ENCODE measurements around the gene APLP1. TPM values are rescaled to one million over a fixed set of nuclear protein-coding genes. Genes with fewer than 3 reads are reported as not detected.

APLP1 gene
- total RNA-seq, 4 donors from 2014 or later, result 0.64 to 1.6 (median 0.96) TPM

GRCh38 chr19:35870798-35871197 is 2.4 kb downstream of the APLP1 start:
- no peak overlapping the region for H3K4me3 ChIP-seq
- peaks cover 42% of the 10 kb centered on the region for H3K27me3 ChIP-seq
- H3K4me1 ChIP-seq, result peaks cover 21% of the 10 kb centered on the region
- TF ChIP-seq POLR2A (IDR thresholded peaks at IDR 0.05) (no peak), CTCF (IDR thresholded peaks at IDR 0.05) (no peak), POLR2AphosphoS5 (IDR thresholded peaks at IDR 0.05) (no peak), EP300 (IDR thresholded peaks at IDR 0.05) (no peak)
- H3K27ac ChIP-seq, result no peak overlapping the region
- no peaks in the 10 kb centered on the region for H3K9me3 ChIP-seq
- DNase-seq (ENCODE audit: low spot score in 2 of 2), result no peak
- WGBS, result 55% methylated on average over 4 of the region's 12 CpGs
- no peaks in the 10 kb centered on the region for H3K36me3 ChIP-seq

GRCh38 chr19:35871611-35872010 is 3.2 kb downstream of the APLP1 start:
- peaks cover 21% of the 10 kb centered on the region for H3K4me1 ChIP-seq
- peaks cover 36% of the 10 kb centered on the region for H3K27me3 ChIP-seq
- H3K4me3 ChIP-seq, result no peak overlapping the region
- no peak for DNase-seq (ENCODE audit: low spot score in 2 of 2)
- no peaks in the 10 kb centered on the region for H3K9me3 ChIP-seq
- WGBS, result 82% methylated on average over 11 of the region's 12 CpGs
- H3K36me3 ChIP-seq, result no peaks in the 10 kb centered on the region
- H3K27ac ChIP-seq, result no peak overlapping the region
- TF ChIP-seq CTCF (IDR thresholded peaks at IDR 0.05), result no peak
- no peak for TF ChIP-seq EP300 (IDR thresholded peaks at IDR 0.05)
- TF ChIP-seq POLR2A (IDR thresholded peaks at IDR 0.05), result no peak
- TF ChIP-seq POLR2AphosphoS5 (IDR thresholded peaks at IDR 0.05), result no peak

- Histone ChIP-seq H3K4me1 (peaks cover 21% of the 10 kb centered on the region), H3K27me3 (peaks cover 32% of the 10 kb centered on the region), H3K27ac (no peak overlapping the region), H3K4me3 (no peak overlapping the region), H3K9me3 (no peaks in the 10 kb centered on the region), H3K36me3 (no peaks in the 10 kb centered on the region)
- TF ChIP-seq POLR2A (IDR thresholded peaks at IDR 0.05), result no peak
- TF ChIP-seq CTCF (IDR thresholded peaks at IDR 0.05), result no peak
- no peak for TF ChIP-seq EP300 (IDR thresholded peaks at IDR 0.05)
- no peak for TF ChIP-seq POLR2AphosphoS5 (IDR thresholded peaks at IDR 0.05)
- WGBS, result 91% methylated on average over 5 of the region's 5 CpGs
- DNase-seq (ENCODE audit: low spot score in 2 of 2), result no peak
Observed at GRCh38 chr19:35872180-35872579, 3.8 kb downstream of the APLP1 start.

GRCh38 chr19:35874392-35874930 is 6.1 kb downstream of the APLP1 start:
- Histone ChIP-seq H3K4me3 (no peak overlapping the region), H3K27ac (no peak overlapping the region), H3K4me1 (peaks cover 7% of the 10 kb centered on the region), H3K9me3 (no peaks in the 10 kb centered on the region), H3K36me3 (no peaks in the 10 kb centered on the region), H3K27me3 (peaks cover 31% of the 10 kb centered on the region)
- DNase-seq (ENCODE audit: low spot score in 2 of 2), result no peak
- no peak for TF ChIP-seq POLR2A (IDR thresholded peaks at IDR 0.05)
- no peak for TF ChIP-seq POLR2AphosphoS5 (IDR thresholded peaks at IDR 0.05)
- no peak for TF ChIP-seq EP300 (IDR thresholded peaks at IDR 0.05)
- no peak for TF ChIP-seq CTCF (IDR thresholded peaks at IDR 0.05)
- 93% methylated on average over 30 of the region's 32 CpGs for WGBS

GRCh38 chr19:35879068-35879467 is 10.7 kb downstream of the APLP1 start:
- Histone ChIP-seq H3K27ac (no peak overlapping the region), H3K4me3 (no peak overlapping the region), H3K27me3 (peaks cover 6% of the 10 kb centered on the region), H3K4me1 (no peaks in the 10 kb centered on the region), H3K36me3 (no peaks in the 10 kb centered on the region), H3K9me3 (no peaks in the 10 kb centered on the region)
- TF ChIP-seq EP300 (IDR thresholded peaks at IDR 0.05), result no peak
- no peak for TF ChIP-seq POLR2AphosphoS5 (IDR thresholded peaks at IDR 0.05)
- no peak for TF ChIP-seq CTCF (IDR thresholded peaks at IDR 0.05)
- TF ChIP-seq POLR2A (IDR thresholded peaks at IDR 0.05), result no peak
- no peak for DNase-seq (ENCODE audit: low spot score in 2 of 2)
- 53% methylated on average over 23 of the region's 23 CpGs for whole genome bisulfite sequencing

Data from suprapubic skin (tissue), 4 donors.